ENCODE results near the gene PIK3R2. TPM values are rescaled to one million over a fixed set of nuclear protein-coding genes. Genes with fewer than 3 reads are reported as not detected.
A peak's percentile ranks its signal among the peaks of the same experiment; 100 is the strongest.

Gene PIK3R2
- total RNA-seq, 1 donor from 2014 or later: 41.4 TPM

DNA sequence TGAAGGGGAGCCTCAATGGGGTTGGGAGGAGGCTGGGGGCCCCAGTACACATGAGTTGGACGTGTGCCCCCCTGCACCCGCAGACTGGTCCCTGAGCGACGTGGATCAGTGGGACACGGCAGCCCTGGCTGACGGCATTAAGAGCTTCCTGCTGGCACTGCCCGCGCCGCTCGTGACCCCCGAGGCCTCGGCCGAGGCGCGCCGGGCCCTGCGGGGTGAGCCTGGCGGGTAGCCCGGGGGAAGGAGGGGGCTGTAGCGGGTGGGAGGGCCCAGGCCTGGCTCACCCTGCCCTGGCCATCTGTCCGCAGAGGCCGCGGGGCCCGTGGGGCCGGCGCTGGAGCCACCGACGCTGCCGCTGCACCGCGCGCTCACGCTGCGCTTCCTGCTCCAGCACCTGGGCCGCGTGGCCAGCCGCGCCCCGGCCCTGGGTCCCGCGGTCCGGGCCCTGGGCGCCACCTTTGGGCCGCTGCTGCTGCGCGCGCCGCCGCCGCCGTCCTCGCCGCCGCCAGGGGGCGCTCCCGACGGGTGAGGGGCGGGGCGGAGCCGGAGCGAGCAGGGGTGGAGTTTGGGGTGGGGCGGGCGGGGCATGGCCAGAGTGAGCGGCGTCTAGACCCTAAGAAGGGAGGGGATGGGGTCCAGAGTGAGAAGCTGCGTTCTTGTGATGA is 8.1 kb downstream of the PIK3R2 start:
- DNase-seq (ENCODE audit: low read depth): no peak
- no peaks in the 10 kb centered on the region for H3K27me3 ChIP-seq (ENCODE audit: control insufficient read depth, insufficient read depth, low read length)
- TF ChIP-seq, protein P1, sequence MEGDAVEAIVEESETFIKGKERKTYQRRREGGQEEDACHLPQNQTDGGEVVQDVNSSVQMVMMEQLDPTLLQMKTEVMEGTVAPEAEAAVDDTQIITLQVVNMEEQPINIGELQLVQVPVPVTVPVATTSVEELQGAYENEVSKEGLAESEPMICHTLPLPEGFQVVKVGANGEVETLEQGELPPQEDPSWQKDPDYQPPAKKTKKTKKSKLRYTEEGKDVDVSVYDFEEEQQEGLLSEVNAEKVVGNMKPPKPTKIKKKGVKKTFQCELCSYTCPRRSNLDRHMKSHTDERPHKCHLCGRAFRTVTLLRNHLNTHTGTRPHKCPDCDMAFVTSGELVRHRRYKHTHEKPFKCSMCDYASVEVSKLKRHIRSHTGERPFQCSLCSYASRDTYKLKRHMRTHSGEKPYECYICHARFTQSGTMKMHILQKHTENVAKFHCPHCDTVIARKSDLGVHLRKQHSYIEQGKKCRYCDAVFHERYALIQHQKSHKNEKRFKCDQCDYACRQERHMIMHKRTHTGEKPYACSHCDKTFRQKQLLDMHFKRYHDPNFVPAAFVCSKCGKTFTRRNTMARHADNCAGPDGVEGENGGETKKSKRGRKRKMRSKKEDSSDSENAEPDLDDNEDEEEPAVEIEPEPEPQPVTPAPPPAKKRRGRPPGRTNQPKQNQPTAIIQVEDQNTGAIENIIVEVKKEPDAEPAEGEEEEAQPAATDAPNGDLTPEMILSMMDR (IDR thresholded peaks at IDR 0.05; ENCODE audit: insufficient read depth, low read length, poor library complexity, severe bottlenecking): peak; percentile 26
- H3K4me3 ChIP-seq (ENCODE audit: low read depth, low read length): no peak overlapping the region
- H3K36me3 ChIP-seq (ENCODE audit: control insufficient read depth, insufficient read depth, low read length): no peaks in the 10 kb centered on the region

DNA sequence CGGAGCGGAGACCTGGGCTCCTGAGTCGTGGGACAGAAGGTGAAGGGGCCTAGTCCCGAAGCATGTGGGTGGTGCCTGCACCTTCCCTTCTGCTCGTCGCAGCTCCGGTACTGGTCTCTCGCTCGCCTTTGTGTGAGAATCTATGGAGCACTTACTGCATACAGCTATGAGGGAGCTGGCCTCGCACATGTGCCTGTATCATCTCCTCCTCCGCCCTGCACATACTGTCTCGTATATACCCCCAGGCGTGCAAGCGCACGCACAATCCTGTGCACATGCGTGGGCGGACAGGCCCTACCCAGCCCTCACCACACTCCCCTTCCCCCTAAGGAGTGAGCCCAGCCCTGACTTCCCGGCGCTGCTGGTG is 8.7 kb downstream of the PIK3R2 start:
- Histone ChIP-seq H3K4me3 (ENCODE audit: low read depth, low read length) (no peak overlapping the region), H3K36me3 (ENCODE audit: control insufficient read depth, insufficient read depth, low read length) (no peaks in the 10 kb centered on the region), H3K27me3 (ENCODE audit: control insufficient read depth, insufficient read depth, low read length) (no peaks in the 10 kb centered on the region)
- TF ChIP-seq, protein P1 (IDR thresholded peaks at IDR 0.05; ENCODE audit: insufficient read depth, low read length, poor library complexity, severe bottlenecking): no peak
- DNase-seq (ENCODE audit: low read depth): no peak

DNA sequence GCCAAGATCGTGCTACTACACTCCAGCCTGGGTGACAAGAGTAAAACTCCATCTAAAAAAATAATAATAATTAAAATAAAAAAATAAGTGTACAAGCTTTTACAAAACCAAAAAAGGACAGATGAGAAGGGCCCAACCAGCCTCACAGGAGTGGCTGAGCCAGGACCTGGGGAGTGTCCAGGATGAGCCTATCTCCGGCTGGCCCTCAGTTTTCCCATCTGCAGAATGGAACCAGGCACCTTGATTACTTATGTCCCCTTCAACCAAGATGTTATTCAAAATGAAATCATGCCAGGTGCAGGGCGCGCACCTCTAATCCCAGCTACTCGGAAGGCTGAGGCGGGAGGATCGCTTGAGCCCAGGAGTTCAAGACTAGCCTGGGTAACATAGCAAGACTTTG is 11.1 kb downstream of the PIK3R2 start:
- no peak for DNase-seq (ENCODE audit: low read depth)
- Histone ChIP-seq H3K36me3 (ENCODE audit: control insufficient read depth, insufficient read depth, low read length) (peaks cover 1% of the 10 kb centered on the region), H3K4me3 (ENCODE audit: low read depth, low read length) (no peak overlapping the region), H3K27me3 (ENCODE audit: control insufficient read depth, insufficient read depth, low read length) (no peaks in the 10 kb centered on the region)
- TF ChIP-seq, protein P1 (IDR thresholded peaks at IDR 0.05; ENCODE audit: insufficient read depth, low read length, poor library complexity, severe bottlenecking): no peak

DNA sequence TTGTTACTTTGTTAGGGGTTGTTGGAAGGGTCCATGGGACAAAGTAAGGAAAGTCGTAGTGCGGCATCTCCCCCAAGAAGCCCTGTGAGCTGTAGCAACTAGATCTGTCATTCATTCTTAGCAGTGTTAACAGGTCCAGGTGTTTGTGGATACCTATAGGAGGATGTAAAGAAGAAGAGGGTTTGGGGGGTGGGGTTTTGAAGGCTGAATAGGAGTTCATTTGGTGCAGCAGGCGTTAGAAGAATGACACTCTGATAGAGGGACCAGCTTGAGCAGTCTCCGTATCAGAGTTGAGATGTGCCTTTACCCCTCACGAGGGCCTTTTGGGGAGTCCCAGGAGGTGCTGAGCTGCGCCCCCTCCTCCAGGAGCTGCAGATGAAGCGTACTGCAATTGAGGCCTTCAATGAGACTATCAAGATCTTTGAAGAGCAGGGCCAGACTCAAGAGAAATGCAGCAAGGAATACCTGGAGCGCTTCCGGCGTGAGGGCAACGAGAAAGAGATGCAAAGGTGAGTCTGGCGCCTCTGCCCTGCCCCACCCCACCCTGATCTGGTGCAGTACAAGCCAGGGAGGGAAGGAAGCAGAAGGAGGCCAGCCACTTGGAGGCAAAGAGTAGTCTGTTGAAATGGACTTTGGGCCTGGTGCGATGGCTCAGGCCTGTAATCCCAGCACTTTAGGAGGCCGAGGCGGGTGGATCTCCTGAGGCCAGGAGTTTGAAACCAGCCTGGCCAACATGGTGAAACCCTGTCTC is 13.0 kb downstream of the PIK3R2 start:
- DNase-seq (ENCODE audit: low read depth): no peak
- TF ChIP-seq, protein P1 (IDR thresholded peaks at IDR 0.05; ENCODE audit: insufficient read depth, low read length, poor library complexity, severe bottlenecking): no peak
- no peak overlapping the region for H3K4me3 ChIP-seq (ENCODE audit: low read depth, low read length)
- H3K36me3 ChIP-seq (ENCODE audit: control insufficient read depth, insufficient read depth, low read length): peaks cover 1% of the 10 kb centered on the region
- H3K27me3 ChIP-seq (ENCODE audit: control insufficient read depth, insufficient read depth, low read length): no peaks in the 10 kb centered on the region

DNA sequence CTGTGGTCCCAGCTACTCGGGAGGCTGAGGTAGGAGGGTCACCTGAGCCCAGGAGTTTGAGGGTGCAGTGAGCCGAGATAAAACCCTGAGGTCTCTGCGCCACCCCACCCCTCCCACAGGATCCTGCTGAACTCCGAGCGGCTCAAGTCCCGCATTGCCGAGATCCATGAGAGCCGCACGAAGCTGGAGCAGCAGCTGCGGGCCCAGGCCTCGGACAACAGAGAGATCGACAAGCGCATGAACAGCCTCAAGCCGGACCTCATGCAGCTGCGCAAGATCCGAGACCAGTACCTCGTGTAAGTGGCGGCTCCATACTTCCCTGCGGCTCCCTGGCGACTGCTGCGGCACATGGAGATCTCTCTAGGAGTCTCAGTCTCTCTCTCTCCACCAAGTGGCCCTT is 14.0 kb downstream of the PIK3R2 start:
- TF ChIP-seq, protein P1 (IDR thresholded peaks at IDR 0.05; ENCODE audit: insufficient read depth, low read length, poor library complexity, severe bottlenecking): no peak
- DNase-seq (ENCODE audit: low read depth): no peak
- H3K27me3 ChIP-seq (ENCODE audit: control insufficient read depth, insufficient read depth, low read length): no peaks in the 10 kb centered on the region
- peaks cover 1% of the 10 kb centered on the region for H3K36me3 ChIP-seq (ENCODE audit: control insufficient read depth, insufficient read depth, low read length)
- H3K4me3 ChIP-seq (ENCODE audit: low read depth, low read length): no peak overlapping the region
